Uterus (tissue), 4 donors: ENCODE measurements around the gene COL28A1. TPM values are rescaled to one million over a fixed set of nuclear protein-coding genes. Genes with fewer than 3 reads are reported as not detected.
"Not testable (repeated sequence)": the region's sequence is repeated elsewhere in the genome, so short reads cannot be mapped to it uniquely, and the experiment has no call there.

Experiments
- DNase-seq, 2 donors: peaks; one replicate each; pipeline ENCODE4 v3.0.0-alpha.2; 2019 to 2020
- H3K27ac ChIP-seq, 2 donors: fragments of 200-600 bp; sonication (generic); 1 replicate in 1 of 2; 2 replicates in 1 of 2; pipeline ENCODE4 v1.5.1; 2016 to 2018
- H3K27me3 ChIP-seq, 2 donors: fragments of 200-600 bp; sonication (generic); one replicate each; pipeline ENCODE4 v1.5.1; 2018 to 2019; ENCODE audit warnings: control low read depth in 1 of 2
- H3K36me3 ChIP-seq, 2 donors: fragments of 200-600 bp; sonication (generic); one replicate each; pipeline ENCODE4 v1.5.1; 2019; ENCODE audit warnings: control low read depth in 1 of 2
- H3K4me1 ChIP-seq, 2 donors: fragments of 200-600 bp; sonication (generic); one replicate each; pipeline ENCODE4 v1.5.1; 2018 to 2019; ENCODE audit warnings: control low read depth in 1 of 2
- H3K4me3 ChIP-seq, 2 donors: fragments of 200-600 bp; sonication (generic); 1 replicate in 1 of 2; 2 replicates in 1 of 2; pipeline ENCODE4 v1.5.1; 2018 to 2019; ENCODE audit warnings: mild to moderate bottlenecking in 1 of 2
- H3K9me3 ChIP-seq, 2 donors: fragments of 200-600 bp; sonication (generic); one replicate each; pipeline ENCODE4 v1.5.1; 2019; ENCODE audit warnings: control low read depth in 1 of 2
- POLR2A ChIP-seq, 2 donors: fragments of 450-650 bp; IDR thresholded peaks; one replicate each; pipeline ENCODE4 v1.6.1; 2016; ENCODE audit warnings: antibody characterized with exemption in 2 of 2, mild to moderate bottlenecking in 1 of 2, moderate library complexity in 1 of 2
- intact Hi-C: fragments of 100-400 bp; cut with DNase I; formaldehyde crosslinking; loops from one replicate; pipeline ENCODE4 v1.15.1; 2023; ENCODE audit warnings: low total_unique reads
- total RNA-seq, 4 donors: library from RNA; depleted of rRNA in 3 of 4; stranded (reverse); fragments of >200 nt in 3 of 4; gene quantifications; one replicate each; pipeline versions ENCODE4 v1.1.0 to v1.2.4, GENCODE V29; 2014 to 2023
- TF ChIP-seq, protein P1 (sequence below), 4 experiments: fragments of 200-600 bp in 2 of 4; fragments of 450-650 bp in 2 of 4; sonication (generic) in 2 of 4; IDR thresholded peaks; one replicate each; pipeline ENCODE4 v1.5.1; 2016 to 2019; ENCODE audit warnings: antibody characterized with exemption in 4 of 4, mild to moderate bottlenecking in 2 of 4, moderate library complexity in 1 of 4
- donor health status: DM: yes; HTN: yes; CAD: no.

Gene COL28A1
- total RNA-seq, 4 donors from 2014 or later: 0.26 to 6.8 (median 1.7) TPM

DNA sequence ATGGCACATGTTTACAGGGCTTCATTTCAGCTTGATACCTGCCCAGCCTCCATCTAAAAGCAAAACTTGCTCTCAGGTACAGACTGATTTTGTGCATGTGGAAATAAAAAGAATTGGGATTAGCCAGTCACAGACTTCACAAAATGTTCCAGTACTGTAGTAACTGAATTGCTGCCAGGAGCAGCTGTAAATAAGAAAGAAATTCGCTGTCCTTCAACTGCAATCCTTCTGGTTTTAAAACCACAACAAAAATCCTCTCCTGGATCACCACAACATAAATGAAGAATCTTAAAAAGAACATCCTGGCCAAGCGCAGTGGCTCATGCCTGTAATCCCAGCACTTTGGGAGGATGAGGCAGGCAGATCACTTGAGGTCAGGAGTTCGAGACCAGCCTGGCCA is 27.1 kb upstream of the COL28A1 start:
- Histone ChIP-seq H3K27ac (no peak overlapping the region), H3K9me3 (no peaks in the 10 kb centered on the region), H3K4me1 (peaks cover 0 to 2% of the 10 kb centered on the region in 2 donors), H3K36me3 (no peaks in the 10 kb centered on the region), H3K27me3 (no peaks in the 10 kb centered on the region), H3K4me3 (no peak overlapping the region)
- DNase-seq: no peak
- intact Hi-C loops: no loop called here
- no peak for TF ChIP-seq POLR2A (IDR thresholded peaks at IDR 0.05)
- TF ChIP-seq, protein P1, sequence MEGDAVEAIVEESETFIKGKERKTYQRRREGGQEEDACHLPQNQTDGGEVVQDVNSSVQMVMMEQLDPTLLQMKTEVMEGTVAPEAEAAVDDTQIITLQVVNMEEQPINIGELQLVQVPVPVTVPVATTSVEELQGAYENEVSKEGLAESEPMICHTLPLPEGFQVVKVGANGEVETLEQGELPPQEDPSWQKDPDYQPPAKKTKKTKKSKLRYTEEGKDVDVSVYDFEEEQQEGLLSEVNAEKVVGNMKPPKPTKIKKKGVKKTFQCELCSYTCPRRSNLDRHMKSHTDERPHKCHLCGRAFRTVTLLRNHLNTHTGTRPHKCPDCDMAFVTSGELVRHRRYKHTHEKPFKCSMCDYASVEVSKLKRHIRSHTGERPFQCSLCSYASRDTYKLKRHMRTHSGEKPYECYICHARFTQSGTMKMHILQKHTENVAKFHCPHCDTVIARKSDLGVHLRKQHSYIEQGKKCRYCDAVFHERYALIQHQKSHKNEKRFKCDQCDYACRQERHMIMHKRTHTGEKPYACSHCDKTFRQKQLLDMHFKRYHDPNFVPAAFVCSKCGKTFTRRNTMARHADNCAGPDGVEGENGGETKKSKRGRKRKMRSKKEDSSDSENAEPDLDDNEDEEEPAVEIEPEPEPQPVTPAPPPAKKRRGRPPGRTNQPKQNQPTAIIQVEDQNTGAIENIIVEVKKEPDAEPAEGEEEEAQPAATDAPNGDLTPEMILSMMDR (IDR thresholded peaks at IDR 0.05): no peak

DNA sequence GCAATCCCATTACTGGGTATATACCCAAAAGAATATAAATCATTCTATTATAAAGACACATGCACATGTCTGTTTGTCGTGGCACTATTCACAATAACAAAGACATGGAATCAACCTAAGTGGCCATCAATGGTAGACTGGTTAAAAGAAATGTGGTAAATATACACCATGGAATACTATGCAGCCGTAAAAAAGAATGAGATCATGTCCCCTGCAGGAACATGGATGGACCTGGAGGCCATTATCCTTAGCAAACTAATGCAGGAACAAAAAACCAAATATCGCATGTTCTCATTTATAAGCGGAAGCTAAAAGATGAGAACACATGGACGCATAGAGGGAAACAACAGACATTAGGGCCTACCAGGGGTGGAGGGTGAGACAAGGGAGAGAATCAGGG is 25.9 kb upstream of the COL28A1 start:
- intact Hi-C loops: not testable (repeated sequence)

DNA sequence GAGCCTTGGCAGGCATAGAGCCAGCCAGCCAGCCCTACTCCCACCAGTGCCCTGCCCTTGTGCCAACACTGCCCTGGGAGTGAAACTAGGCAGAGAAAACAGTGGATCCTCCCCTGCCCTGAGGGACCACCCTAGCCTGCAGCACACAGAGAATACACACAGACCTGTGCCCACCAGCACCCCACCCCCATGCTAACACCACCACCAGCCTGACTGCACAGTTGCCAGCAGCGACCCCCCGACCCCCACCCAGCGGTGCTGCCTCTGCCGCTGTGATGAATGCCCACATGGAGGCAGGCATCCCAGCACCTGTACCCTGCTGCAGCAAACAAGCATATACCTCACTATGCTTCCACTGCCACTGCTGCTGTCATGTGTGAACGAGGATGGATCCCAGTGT is 21.6 kb upstream of the COL28A1 start:
- no peak overlapping the region for H3K27ac ChIP-seq
- H3K4me1 ChIP-seq: no peaks in the 10 kb centered on the region
- no peaks in the 10 kb centered on the region for H3K36me3 ChIP-seq
- TF ChIP-seq POLR2A (IDR thresholded peaks at IDR 0.05): no peak
- TF ChIP-seq, protein P1 (IDR thresholded peaks at IDR 0.05): no peak
- intact Hi-C loops: no loop called here
- H3K4me3 ChIP-seq: no peak overlapping the region
- no peaks in the 10 kb centered on the region for H3K27me3 ChIP-seq
- H3K9me3 ChIP-seq: no peaks in the 10 kb centered on the region
- DNase-seq: no peak

More for the DNA sequence above, 25.9 kb upstream of the COL28A1 start:
- H3K9me3 ChIP-seq, H3K4me3 ChIP-seq, DNase-seq, H3K36me3 ChIP-seq, H3K27ac ChIP-seq, H3K27me3 ChIP-seq, H3K4me1 ChIP-seq: not testable (repeated sequence)

DNA sequence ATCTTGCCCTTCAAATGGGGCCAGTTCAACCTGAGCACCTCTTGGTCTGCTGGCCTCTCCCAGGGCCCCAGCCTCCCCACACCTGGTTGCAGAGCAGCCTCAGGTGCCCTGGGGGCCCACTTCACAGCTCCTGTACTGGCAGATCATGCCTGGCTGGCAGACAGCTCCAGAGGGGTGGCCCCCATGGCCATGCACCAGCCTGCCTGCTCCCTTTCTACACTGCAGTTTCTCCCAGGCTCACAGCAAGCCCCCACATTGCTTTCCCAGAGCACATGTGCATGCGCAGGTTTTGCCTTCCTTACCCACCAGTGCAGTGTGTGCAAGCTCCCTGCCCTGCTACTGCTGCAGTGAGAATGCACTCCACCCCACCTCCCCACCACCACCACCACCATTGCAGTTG is 21.2 kb upstream of the COL28A1 start:
- no peak for DNase-seq
- Histone ChIP-seq H3K9me3 (no peaks in the 10 kb centered on the region), H3K4me1 (no peaks in the 10 kb centered on the region), H3K36me3 (no peaks in the 10 kb centered on the region), H3K27ac (no peak overlapping the region), H3K4me3 (no peak overlapping the region), H3K27me3 (no peaks in the 10 kb centered on the region)
- TF ChIP-seq POLR2A (IDR thresholded peaks at IDR 0.05): no peak
- TF ChIP-seq, protein P1 (IDR thresholded peaks at IDR 0.05): no peak
- intact Hi-C loops: no loop called here

DNA sequence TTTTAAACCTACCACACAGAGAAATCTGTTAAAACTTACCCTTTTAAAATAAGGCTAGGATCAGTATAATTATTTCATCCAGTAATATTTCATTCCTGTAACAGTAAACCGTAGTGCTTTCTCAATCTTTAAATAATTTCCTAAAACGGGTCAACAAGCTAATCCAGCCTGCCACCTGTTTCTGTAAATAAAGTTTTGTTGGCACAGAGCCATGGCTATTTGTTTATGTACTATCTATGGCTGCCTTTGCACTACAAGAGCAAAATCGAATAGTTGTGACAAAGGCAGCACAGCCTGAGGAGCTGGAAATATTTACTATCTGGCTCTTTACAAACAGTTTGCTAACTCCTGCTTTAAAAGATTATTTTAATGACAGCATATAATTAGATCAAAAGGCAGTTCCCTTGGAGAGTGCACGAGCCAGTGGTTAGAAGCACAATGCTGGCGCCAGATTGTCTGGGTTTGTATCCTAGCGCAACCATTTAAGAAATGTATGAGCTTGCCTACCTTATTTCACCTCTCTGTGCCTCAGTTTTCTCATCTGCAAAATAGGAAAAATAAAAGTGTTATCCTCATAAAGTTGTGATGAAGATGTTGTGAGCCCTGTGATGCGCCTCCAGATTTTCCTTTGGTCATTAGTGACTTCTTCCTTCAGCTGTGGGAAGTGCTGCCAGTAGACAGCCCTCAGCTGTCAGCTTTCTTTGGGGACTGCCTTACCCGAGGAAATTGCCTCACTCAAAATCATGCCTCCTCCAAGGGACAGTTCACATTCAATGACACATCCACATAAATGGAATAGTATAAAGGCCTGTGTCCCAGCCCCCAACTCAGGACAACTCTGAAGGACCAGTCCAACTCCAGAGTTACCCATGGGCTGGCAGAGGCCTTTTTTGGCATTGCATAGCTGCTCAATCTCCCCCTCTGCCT is 19.2 kb upstream of the COL28A1 start:
- Histone ChIP-seq H3K4me1 (no peaks in the 10 kb centered on the region), H3K27me3 (no peaks in the 10 kb centered on the region), H3K9me3 (no peaks in the 10 kb centered on the region), H3K27ac (no peak overlapping the region), H3K4me3 (no peak overlapping the region), H3K36me3 (no peaks in the 10 kb centered on the region)
- DNase-seq: no peak
- TF ChIP-seq POLR2A (IDR thresholded peaks at IDR 0.05): no peak
- TF ChIP-seq, protein P1 (IDR thresholded peaks at IDR 0.05): no peak
- intact Hi-C loops: no loop called here
